HG03095 (cell line): Measurements from ENCODE around the gene OR2H1.

ENCODE experiments used
- ATAC-seq: cut with Tn5 transposase; IDR thresholded peaks from one replicate; pipeline ENCODE4 v1.9.1; 2021; ENCODE audit warnings: moderate library complexity; ENCODE audit not compliant: unreplicated experiment

Gene OR2H1

GRCh38 chr6:29509711-29510110 lies 52.8 kb downstream of the OR2H1 start:
- ATAC-seq = no peak

- no peak for ATAC-seq
Observed at GRCh38 chr6:29510202-29510601, 53.2 kb downstream of the OR2H1 start.

GRCh38 chr6:29510746-29511300 lies 53.9 kb downstream of the OR2H1 start:
- ATAC-seq = no peak
